ENCODE results near the gene MPDZ. TPM values are rescaled to one million over a fixed set of nuclear protein-coding genes. Genes with fewer than 3 reads are reported as not detected.

MPDZ gene
- total RNA-seq, 1 experiment from 2014 or later = 16.6 TPM

DNA sequence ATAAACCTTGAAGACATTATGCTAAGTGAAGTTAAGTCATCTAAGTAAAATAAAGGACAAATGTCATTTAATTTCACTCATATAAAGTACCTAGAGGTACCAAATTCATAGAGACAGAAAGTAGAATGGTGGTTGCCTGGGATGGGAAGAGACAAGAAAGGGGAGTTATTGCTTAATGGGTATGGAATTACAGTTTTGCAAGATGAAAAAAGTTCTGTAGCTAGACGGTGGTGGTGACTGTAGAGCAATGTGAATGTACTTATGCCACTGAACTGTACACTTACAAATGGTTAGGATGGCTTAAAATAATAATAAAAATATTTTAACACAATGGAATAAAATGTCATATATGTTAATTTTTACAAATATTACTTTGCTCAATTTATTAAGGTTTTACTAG lies 128.0 kb downstream of the MPDZ start:
- ChIA-PET CTCF (no interaction called here), POLR2A (no interaction called here)
- Histone ChIP-seq H3K27ac (ENCODE audit: low read length) (no peak overlapping the region), H3K4me3 (ENCODE audit: low read depth in 2 of 2, low read length in 2 of 2) (no peak overlapping the region), H3K36me3 (ENCODE audit: control insufficient read depth, insufficient read depth, low read length) (no peaks in the 10 kb centered on the region), H3K9me3 (ENCODE audit: control insufficient read depth, insufficient read depth, low read depth, low read length) (no peaks in the 10 kb centered on the region), H3K27me3 (ENCODE audit: control insufficient read depth, insufficient read depth, low read length) (no peaks in the 10 kb centered on the region), H3K4me1 (ENCODE audit: control insufficient read depth, insufficient read depth, low read length) (no peaks in the 10 kb centered on the region)
- no TSS peak for BruUV-seq (replicated peaks)
- no peak for TF ChIP-seq TCF7L2 (IDR thresholded peaks at IDR 0.05; ENCODE audit: low read depth, low read length)
- no peak for TF ChIP-seq SIN3A (IDR thresholded peaks at IDR 0.05; ENCODE audit: borderline replicate concordance, insufficient read depth, low read depth, low read length)
- TF ChIP-seq, protein P1, sequence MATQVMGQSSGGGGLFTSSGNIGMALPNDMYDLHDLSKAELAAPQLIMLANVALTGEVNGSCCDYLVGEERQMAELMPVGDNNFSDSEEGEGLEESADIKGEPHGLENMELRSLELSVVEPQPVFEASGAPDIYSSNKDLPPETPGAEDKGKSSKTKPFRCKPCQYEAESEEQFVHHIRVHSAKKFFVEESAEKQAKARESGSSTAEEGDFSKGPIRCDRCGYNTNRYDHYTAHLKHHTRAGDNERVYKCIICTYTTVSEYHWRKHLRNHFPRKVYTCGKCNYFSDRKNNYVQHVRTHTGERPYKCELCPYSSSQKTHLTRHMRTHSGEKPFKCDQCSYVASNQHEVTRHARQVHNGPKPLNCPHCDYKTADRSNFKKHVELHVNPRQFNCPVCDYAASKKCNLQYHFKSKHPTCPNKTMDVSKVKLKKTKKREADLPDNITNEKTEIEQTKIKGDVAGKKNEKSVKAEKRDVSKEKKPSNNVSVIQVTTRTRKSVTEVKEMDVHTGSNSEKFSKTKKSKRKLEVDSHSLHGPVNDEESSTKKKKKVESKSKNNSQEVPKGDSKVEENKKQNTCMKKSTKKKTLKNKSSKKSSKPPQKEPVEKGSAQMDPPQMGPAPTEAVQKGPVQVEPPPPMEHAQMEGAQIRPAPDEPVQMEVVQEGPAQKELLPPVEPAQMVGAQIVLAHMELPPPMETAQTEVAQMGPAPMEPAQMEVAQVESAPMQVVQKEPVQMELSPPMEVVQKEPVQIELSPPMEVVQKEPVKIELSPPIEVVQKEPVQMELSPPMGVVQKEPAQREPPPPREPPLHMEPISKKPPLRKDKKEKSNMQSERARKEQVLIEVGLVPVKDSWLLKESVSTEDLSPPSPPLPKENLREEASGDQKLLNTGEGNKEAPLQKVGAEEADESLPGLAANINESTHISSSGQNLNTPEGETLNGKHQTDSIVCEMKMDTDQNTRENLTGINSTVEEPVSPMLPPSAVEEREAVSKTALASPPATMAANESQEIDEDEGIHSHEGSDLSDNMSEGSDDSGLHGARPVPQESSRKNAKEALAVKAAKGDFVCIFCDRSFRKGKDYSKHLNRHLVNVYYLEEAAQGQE (IDR thresholded peaks at IDR 0.05; ENCODE audit: insufficient read depth in 1 of 2, low read depth in 2 of 2, low read length in 1 of 2) = no peak
- TF ChIP-seq POLR2AphosphoS5 (IDR thresholded peaks at IDR 0.05; ENCODE audit: low read depth, low read length) = no peak
- TF ChIP-seq, protein P2, sequence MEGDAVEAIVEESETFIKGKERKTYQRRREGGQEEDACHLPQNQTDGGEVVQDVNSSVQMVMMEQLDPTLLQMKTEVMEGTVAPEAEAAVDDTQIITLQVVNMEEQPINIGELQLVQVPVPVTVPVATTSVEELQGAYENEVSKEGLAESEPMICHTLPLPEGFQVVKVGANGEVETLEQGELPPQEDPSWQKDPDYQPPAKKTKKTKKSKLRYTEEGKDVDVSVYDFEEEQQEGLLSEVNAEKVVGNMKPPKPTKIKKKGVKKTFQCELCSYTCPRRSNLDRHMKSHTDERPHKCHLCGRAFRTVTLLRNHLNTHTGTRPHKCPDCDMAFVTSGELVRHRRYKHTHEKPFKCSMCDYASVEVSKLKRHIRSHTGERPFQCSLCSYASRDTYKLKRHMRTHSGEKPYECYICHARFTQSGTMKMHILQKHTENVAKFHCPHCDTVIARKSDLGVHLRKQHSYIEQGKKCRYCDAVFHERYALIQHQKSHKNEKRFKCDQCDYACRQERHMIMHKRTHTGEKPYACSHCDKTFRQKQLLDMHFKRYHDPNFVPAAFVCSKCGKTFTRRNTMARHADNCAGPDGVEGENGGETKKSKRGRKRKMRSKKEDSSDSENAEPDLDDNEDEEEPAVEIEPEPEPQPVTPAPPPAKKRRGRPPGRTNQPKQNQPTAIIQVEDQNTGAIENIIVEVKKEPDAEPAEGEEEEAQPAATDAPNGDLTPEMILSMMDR (IDR thresholded peaks at IDR 0.05) = no peak
- in situ Hi-C loops (cut with HindIII; ENCODE audit: low pct_unique_long_range_greater_than_20kb, low sequenced_read_pairs) (no loop called here), intact Hi-C loops (cut with micrococcal nuclease; ENCODE audit: unreplicated experiment) (no loop called here)
- ATAC-seq (no peak), DNase-seq (ENCODE audit: low read depth, low spot score) (no peak)

DNA sequence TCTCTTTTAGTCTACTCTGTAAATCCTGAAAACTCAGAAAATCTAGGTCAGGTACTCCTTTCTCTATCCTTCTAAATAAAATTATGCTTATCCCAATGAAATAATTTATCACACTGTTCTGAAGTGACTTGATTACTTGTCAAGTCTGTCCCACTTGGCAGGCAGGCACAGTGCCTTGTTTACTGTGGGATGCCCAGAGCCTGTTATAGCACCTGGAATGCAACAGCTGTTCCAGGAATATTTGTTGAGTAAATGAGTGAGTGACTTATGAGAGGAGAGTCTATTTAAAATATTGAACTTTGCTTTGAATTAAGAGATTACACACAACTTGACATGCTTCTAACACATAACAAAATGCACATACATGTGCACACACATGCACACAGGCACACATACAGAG lies 130.0 kb downstream of the MPDZ start:
- H3K9me3 ChIP-seq (ENCODE audit: control insufficient read depth, insufficient read depth, low read depth, low read length) = no peaks in the 10 kb centered on the region
- H3K27me3 ChIP-seq (ENCODE audit: control insufficient read depth, insufficient read depth, low read length) = no peaks in the 10 kb centered on the region
- H3K36me3 ChIP-seq (ENCODE audit: control insufficient read depth, insufficient read depth, low read length) = no peaks in the 10 kb centered on the region
- no peak overlapping the region for H3K4me3 ChIP-seq (ENCODE audit: low read depth in 2 of 2, low read length in 2 of 2)
- H3K27ac ChIP-seq (ENCODE audit: low read length) = no peak overlapping the region
- TF ChIP-seq, protein P2 (IDR thresholded peaks at IDR 0.05) = no peak
- no peak for TF ChIP-seq TCF7L2 (IDR thresholded peaks at IDR 0.05; ENCODE audit: low read depth, low read length)
- TF ChIP-seq, protein P1 (IDR thresholded peaks at IDR 0.05; ENCODE audit: insufficient read depth in 1 of 2, low read depth in 2 of 2, low read length in 1 of 2) = no peak
- TF ChIP-seq SIN3A (IDR thresholded peaks at IDR 0.05; ENCODE audit: borderline replicate concordance, insufficient read depth, low read depth, low read length) = no peak
- TF ChIP-seq POLR2AphosphoS5 (IDR thresholded peaks at IDR 0.05; ENCODE audit: low read depth, low read length) = no peak
- DNase-seq (ENCODE audit: low read depth, low spot score) (no peak), ATAC-seq (no peak)
- in situ Hi-C loops (cut with HindIII; ENCODE audit: low pct_unique_long_range_greater_than_20kb, low sequenced_read_pairs) (no loop called here), intact Hi-C loops (cut with micrococcal nuclease; ENCODE audit: unreplicated experiment) (no loop called here)
- ChIA-PET CTCF (no interaction called here), POLR2A (no interaction called here)
- no peaks in the 10 kb centered on the region for H3K4me1 ChIP-seq (ENCODE audit: control insufficient read depth, insufficient read depth, low read length)
- no TSS peak for BruUV-seq (replicated peaks)
